A549 (cell line): Measurements from ENCODE around the gene C17orf107. TPM values are rescaled to one million over a fixed set of nuclear protein-coding genes. Genes with fewer than 3 reads are reported as not detected.

Source experiments
- ATAC-seq, 2 experiments: fragments of 200-7000 bp in 1 of 2; fragments of >200 bp in 1 of 2; cut with Nextera tagmentation in 1 of 2; cut with Tn5 transposase in 1 of 2; 3 replicates each; pipeline versions ENCODE4 v1.8.0 to v1.9.1; 2018 to 2020; ENCODE audit warnings: mild to moderate bottlenecking in 1 of 2, moderate library complexity in 1 of 2
- CTCF ChIA-PET: fragments of 300-600 bp; sonication (Branson Sonifier 250); formaldehyde crosslinking; extraction: SDS; loops from one replicate; lab custom pipeline; 2021; ENCODE audit warnings: antibody characterized with exemption, inconsistent platforms; lab: Yijun Ruan, JAX
- POLR2A ChIA-PET: fragments of 350-600 bp; formaldehyde crosslinking; extraction: SDS; loops from one replicate; lab custom pipeline; 2021; ENCODE audit warnings: antibody characterized with exemption, inconsistent platforms; lab: Yijun Ruan, JAX
- DNase-seq, 2 experiments: peaks; one replicate each; pipeline versions ENCODE4 v3.0.0 to v3.0.0-alpha.2; 2011 to 2016; ENCODE audit warnings: low read depth in 1 of 2, low spot score in 1 of 2
- FAIRE-seq: peaks from 2 replicates; lab custom pipeline; 2011; peaks lifted over from hg19 to GRCh38; lab: Jason Lieb, UNC
- H3K27ac ChIP-seq, 2 experiments: fragments of >200 bp; sonication (Bioruptor Twin); formaldehyde crosslinking; 3 replicates each; pipeline ENCODE4 v1.5.1; 2016 to 2017
- H3K4me1 ChIP-seq: fragments of >200 bp; sonication (Bioruptor Twin); formaldehyde crosslinking; 3 replicates; pipeline ENCODE4 v1.6.1; 2016
- H3K4me2 ChIP-seq: fragments of >200 bp; sonication (Bioruptor Twin); formaldehyde crosslinking; 3 replicates; pipeline ENCODE4 v1.6.1; 2016
- H3K4me3 ChIP-seq: fragments of >200 bp; sonication (Bioruptor Twin); formaldehyde crosslinking; 3 replicates; pipeline ENCODE4 v1.5.1; 2016
- H3K9me3 ChIP-seq: fragments of >200 bp; sonication (Bioruptor Twin); formaldehyde crosslinking; 3 replicates; pipeline ENCODE4 v1.6.1; 2016
- ATOH8 ChIP-seq: fragments of 250-450 bp; sonication (Bioruptor Pico); IDR thresholded peaks from 2 replicates; pipeline ENCODE4 v1.5.0; 2020; ENCODE audit warnings: low read depth, mild to moderate bottlenecking, moderate library complexity
- CBX2 ChIP-seq: fragments of 200-600 bp; sonication (generic); IDR thresholded peaks from 2 replicates; pipeline ENCODE4 v1.6.1; 2016; ENCODE audit warnings: low read depth, mild to moderate bottlenecking, borderline replicate concordance
- CBX8 ChIP-seq: fragments of 200-600 bp; sonication (generic); IDR thresholded peaks from 2 replicates; pipeline ENCODE4 v1.6.1; 2016
- CHD2 ChIP-seq: fragments of 150-350 bp; IDR thresholded peaks from 2 replicates; pipeline ENCODE4 v1.6.1; 2014; ENCODE audit warnings: low read length; ENCODE audit not compliant: partially characterized antibody
- CTCF ChIP-seq: fragments of >200 bp; sonication (Bioruptor Twin); formaldehyde crosslinking; IDR thresholded peaks from 3 replicates; pipeline ENCODE4 v1.5.1; 2016
- ELK1 ChIP-seq: fragments of 150-350 bp; IDR thresholded peaks from 2 replicates; pipeline ENCODE4 v1.6.1; 2014; ENCODE audit warnings: low read depth, mild to moderate bottlenecking, low read length
- EP300 ChIP-seq, 2 experiments: fragments of >200 bp; sonication (Bioruptor Twin); formaldehyde crosslinking; IDR thresholded peaks; 2 replicates in 1 of 2; 3 replicates in 1 of 2; pipeline ENCODE4 v1.6.1; 2016 to 2017
- ESRRA ChIP-seq: fragments of 150-350 bp; IDR thresholded peaks from 2 replicates; pipeline ENCODE4 v1.6.1; 2014; ENCODE audit warnings: mild to moderate bottlenecking, low read length, borderline replicate concordance
- GATA3 ChIP-seq: IDR thresholded peaks from 2 replicates; pipeline ENCODE4 v1.6.1; 2012; ENCODE audit warnings: borderline replicate concordance
- HES2 ChIP-seq: fragments of >200 bp; sonication (Bioruptor Twin); formaldehyde crosslinking; IDR thresholded peaks from 2 replicates; pipeline ENCODE4 v1.6.1; 2016
- HEYL ChIP-seq: fragments of 250-450 bp; sonication (Bioruptor Pico); IDR thresholded peaks from 2 replicates; pipeline ENCODE4 v1.8.0; 2021; ENCODE audit warnings: mild to moderate bottlenecking, moderate library complexity
- JUNB ChIP-seq: fragments of >200 bp; sonication (Bioruptor Twin); formaldehyde crosslinking; IDR thresholded peaks from 2 replicates; pipeline ENCODE4 v1.6.1; 2016
- KDM5A ChIP-seq: fragments of 200-600 bp; sonication (generic); IDR thresholded peaks from 2 replicates; pipeline ENCODE4 v1.6.1; 2016; ENCODE audit warnings: antibody characterized with exemption, mild to moderate bottlenecking
- MAFK ChIP-seq: fragments of 450-650 bp; IDR thresholded peaks from 2 replicates; pipeline ENCODE4 v1.6.1; 2014; ENCODE audit not compliant: partially characterized antibody
- NFE2L2 ChIP-seq: fragments of 150-350 bp; conservative IDR thresholded peaks from 2 replicates; pipeline ENCODE4 v1.6.1; 2014; ENCODE audit warnings: low read length
- PHF8 ChIP-seq: fragments of 200-600 bp; sonication (generic); IDR thresholded peaks from 2 replicates; pipeline ENCODE4 v1.6.1; 2016; ENCODE audit warnings: low read depth, mild to moderate bottlenecking, antibody characterized with exemption, moderate library complexity, borderline replicate concordance
- POLR2A ChIP-seq: IDR thresholded peaks from 2 replicates; pipeline ENCODE4 v1.6.1; 2012; ENCODE audit warnings: mild to moderate bottlenecking, low read length
- POLR2AphosphoS2 ChIP-seq: conservative IDR thresholded peaks from 2 replicates; pipeline ENCODE4 v1.6.1; 2012; ENCODE audit warnings: low read length, improper control_type of control experiment, inconsistent platforms
- RAD21 ChIP-seq, 2 experiments: fragments of >200 bp in 1 of 2; sonication (Bioruptor Twin) in 1 of 2; formaldehyde crosslinking in 1 of 2; IDR thresholded peaks in 1 of 2; conservative IDR thresholded peaks in 1 of 2; 2 replicates in 1 of 2; 3 replicates in 1 of 2; pipeline ENCODE4 v1.6.1; 2012 to 2018; ENCODE audit warnings: inconsistent platforms in 1 of 2
- RARB ChIP-seq: fragments of 250-450 bp; sonication (Bioruptor Pico); IDR thresholded peaks from 2 replicates; pipeline ENCODE4 v1.8.0; 2021; ENCODE audit warnings: mild to moderate bottlenecking, moderate library complexity
- RCOR1 ChIP-seq: fragments of 150-350 bp; IDR thresholded peaks from 2 replicates; pipeline ENCODE4 v1.6.1; 2014; ENCODE audit warnings: antibody characterized with exemption, low read length, low read depth
- RNF2 ChIP-seq: fragments of 200-600 bp; sonication (generic); IDR thresholded peaks from 2 replicates; pipeline ENCODE4 v1.6.1; 2016; ENCODE audit warnings: low read depth, mild to moderate bottlenecking, antibody characterized with exemption, moderate library complexity, borderline replicate concordance
- SMC3 ChIP-seq: fragments of >200 bp; sonication (Bioruptor Twin); formaldehyde crosslinking; IDR thresholded peaks from 3 replicates; pipeline ENCODE4 v1.6.1; 2018; ENCODE audit warnings: inconsistent platforms
- SREBF2 ChIP-seq: fragments of 450-650 bp; IDR thresholded peaks from 2 replicates; pipeline ENCODE4 v1.6.1; 2014; ENCODE audit warnings: mild to moderate bottlenecking, moderate library complexity
- TFCP2L1 ChIP-seq: fragments of 250-450 bp; sonication (Bioruptor Pico); IDR thresholded peaks from 2 replicates; pipeline ENCODE4 v1.5.0; 2021; ENCODE audit warnings: mild to moderate bottlenecking
- TP53 ChIP-seq: fragments of 250-450 bp; sonication (Bioruptor Pico); IDR thresholded peaks from 2 replicates; pipeline ENCODE4 v1.5.0; 2021; ENCODE audit warnings: mild to moderate bottlenecking, moderate library complexity
- USF2 ChIP-seq: fragments of 450-650 bp; IDR thresholded peaks from 2 replicates; pipeline ENCODE4 v1.6.1; 2014; ENCODE audit warnings: antibody characterized with exemption
- ZC3H11A ChIP-seq: fragments of 450-650 bp; IDR thresholded peaks from 2 replicates; pipeline ENCODE4 v1.6.1; 2014; ENCODE audit warnings: antibody characterized with exemption, mild to moderate bottlenecking
- ZNF302 ChIP-seq: fragments of 250-450 bp; sonication (Bioruptor Pico); IDR thresholded peaks from 2 replicates; pipeline ENCODE4 v1.9.0; 2021; ENCODE audit warnings: inconsistent platforms, mild to moderate bottlenecking, moderate library complexity
- WGBS: methylation state at CpG from one replicate; pipeline ENCODE4 v1.1.6; 2017; ENCODE audit errors: missing lambda C conversion rate; 5-methylcytosine and 5-hydroxymethylcytosine counted together
- polyA plus RNA-seq, 4 experiments: library from polyadenylated mRNA; depleted of rRNA in 3 of 4; stranded (reverse); fragments of >200 nt; fragmentation: RNase III in 1 of 4; extraction: RNeasy Plus Mini Kit Qiagen cat#74134 plus additional on column Dnase treatment in 1 of 4; gene quantifications; 2 replicates in 3 of 4; 3 replicates in 1 of 4; pipeline ENCODE4 v1.2.3, GENCODE V29; 2011 to 2017

C17orf107 gene
- polyA plus RNA-seq, 2 of the 4 experiments (the other 2 are of a cell fraction) = 0.13 to 0.30 TPM

GRCh38 chr17:4879601-4880000, 19.7 kb upstream of the C17orf107 start:
- CTCF ChIA-PET = interaction anchor here (1.2 to 14.1 kb wide), 7 partner anchors 10 to 172 kb away, joined by 3 to 271 read pairs (median 32); partner anchors contain the start of genes ARRB2, CHRNE, GLTPD2 and MED11
- POLR2A ChIA-PET = interaction anchor here (0.6 to 0.8 kb wide), 2 partner anchors 73 to 148 kb away, joined by 3 read pairs; partner anchors contain the start of gene PLD2
- Histone ChIP-seq H3K27ac (no peak overlapping the region), H3K9me3 (no peaks in the 10 kb centered on the region), H3K4me2 (no peak overlapping the region)
- no peak for FAIRE-seq
- no peak for DNase-seq
- WGBS = 90% methylated on average over 4 of the region's 4 CpGs
- ATAC-seq = no peak
- no peak for TF ChIP-seq ZNF302 (CRISPR knock-in tag)
- TF ChIP-seq JUNB = no peak
- TF ChIP-seq ZC3H11A = no peak
- TF ChIP-seq RARB = no peak
- no peak for TF ChIP-seq HEYL
- TF ChIP-seq EP300 (IDR thresholded peaks at IDR 0.05) = no peak
- no peak for TF ChIP-seq RAD21 (conservative IDR thresholded peaks at IDR 0.05 in 1 of 2, IDR thresholded peaks at IDR 0.05 in 1 of 2)
- TF ChIP-seq CHD2 = no peak
- TF ChIP-seq PHF8 = no peak
- TF ChIP-seq POLR2A = no peak
- no peak for TF ChIP-seq ATOH8 (CRISPR knock-in tag)
- TF ChIP-seq RNF2 = no peak
- TF ChIP-seq TP53 = no peak
- TF ChIP-seq MAFK = no peak
- TF ChIP-seq CBX8 = no peak
- no peak for TF ChIP-seq USF2
- TF ChIP-seq CBX2 = no peak
- no peak for TF ChIP-seq POLR2AphosphoS2
- no peak for TF ChIP-seq SREBF2
- TF ChIP-seq ESRRA = no peak
- TF ChIP-seq, all 56 proteins: peak for 0
- Histone ChIP-seq H3K4me1 (no peaks in the 10 kb centered on the region), H3K4me3 (no peak overlapping the region)

GRCh38 chr17:4880857-4881256, 18.5 kb upstream of the C17orf107 start:
- no peak for ATAC-seq
- H3K4me2 ChIP-seq = no peak overlapping the region
- H3K4me1 ChIP-seq = no peaks in the 10 kb centered on the region
- CTCF ChIA-PET = interaction anchor here (0.7 to 14.1 kb wide), 31 partner anchors 8 to 324 kb away, joined by 3 to 271 read pairs (median 4); partner anchors contain the start of genes ARRB2, CHRNE, GLTPD2 and MED11
- TF ChIP-seq JUNB (no peak), POLR2A (no peak), HES2 (no peak), TFCP2L1 (CRISPR knock-in tag) (no peak), KDM5A (no peak), SMC3 (no peak), CTCF (no peak), RCOR1 (no peak), ESRRA (no peak), GATA3 (no peak), NFE2L2 (no peak), ELK1 (no peak), RAD21 (conservative IDR thresholded peaks at IDR 0.05 in 1 of 2, IDR thresholded peaks at IDR 0.05 in 1 of 2) (no peak)
- 89% methylated on average over 15 of the region's 15 CpGs for WGBS
- DNase-seq = no peak
- POLR2A ChIA-PET = interaction anchor here (1.4 to 1.5 kb wide), 2 partner anchors 91 to 149 kb away, joined by 3 to 4 read pairs; partner anchors contain the start of gene MED11
- FAIRE-seq = no peak
- no peak overlapping the region for H3K27ac ChIP-seq
- no peak overlapping the region for H3K4me3 ChIP-seq
- no peaks in the 10 kb centered on the region for H3K9me3 ChIP-seq
